ENCODE results near the gene CGB7. TPM values are rescaled to one million over a fixed set of nuclear protein-coding genes. Genes with fewer than 3 reads are reported as not detected.
A peak's percentile ranks its signal among the peaks of the same experiment; 100 is the strongest.

CGB7 gene
- total and polyA plus RNA-seq, 4 experiments from 2014 or later = not detected

GRCh38 chr19:49073514-49074378 is 16.2 kb upstream of the CGB7 start:
- Mint-ChIP-seq H3K4me3 (peak overlapping the region in 5 of 8 donors; percentile 8 to 82 (median 60)), H3K36me3 (no peaks in the 10 kb centered on the region), H3K9me3 (peaks cover 0 to 11% (median 3%) of the 10 kb centered on the region in 8 donors), H3K27ac (no peak overlapping the region), H3K27me3 (peaks cover 41 to 45% of the 10 kb centered on the region in 2 donors), H3K4me1 (peaks cover 6 to 19% (median 12%) of the 10 kb centered on the region in 4 donors)
- Histone ChIP-seq H3K9me3 (ENCODE audit: control insufficient read depth in 1 of 2, low read length in 2 of 2) (no peaks in the 10 kb centered on the region), H3K4me1 (ENCODE audit: insufficient read depth, low read length) (no peaks in the 10 kb centered on the region), H3K4me3 (ENCODE audit: low read length in 2 of 2) (no peak overlapping the region), H3K36me3 (ENCODE audit: insufficient read depth, low read length) (no peaks in the 10 kb centered on the region), H3K27ac (ENCODE audit: low read depth, low read length) (no peak overlapping the region), H3K27me3 (ENCODE audit: insufficient read depth, low read length) (peaks cover 9% of the 10 kb centered on the region)
- intact Hi-C loops (cut with micrococcal nuclease) = no loop called here
- DNase-seq = no peak
- ChIA-PET POLR2A (ENCODE audit: partially characterized antibody) (no interaction called here), CTCF (ENCODE audit: partially characterized antibody) (interaction anchor here (1.0 kb wide), 1 partner anchor 9 kb away, joined by 3 read pairs; no protein-coding TSS in a partner anchor)

DNA sequence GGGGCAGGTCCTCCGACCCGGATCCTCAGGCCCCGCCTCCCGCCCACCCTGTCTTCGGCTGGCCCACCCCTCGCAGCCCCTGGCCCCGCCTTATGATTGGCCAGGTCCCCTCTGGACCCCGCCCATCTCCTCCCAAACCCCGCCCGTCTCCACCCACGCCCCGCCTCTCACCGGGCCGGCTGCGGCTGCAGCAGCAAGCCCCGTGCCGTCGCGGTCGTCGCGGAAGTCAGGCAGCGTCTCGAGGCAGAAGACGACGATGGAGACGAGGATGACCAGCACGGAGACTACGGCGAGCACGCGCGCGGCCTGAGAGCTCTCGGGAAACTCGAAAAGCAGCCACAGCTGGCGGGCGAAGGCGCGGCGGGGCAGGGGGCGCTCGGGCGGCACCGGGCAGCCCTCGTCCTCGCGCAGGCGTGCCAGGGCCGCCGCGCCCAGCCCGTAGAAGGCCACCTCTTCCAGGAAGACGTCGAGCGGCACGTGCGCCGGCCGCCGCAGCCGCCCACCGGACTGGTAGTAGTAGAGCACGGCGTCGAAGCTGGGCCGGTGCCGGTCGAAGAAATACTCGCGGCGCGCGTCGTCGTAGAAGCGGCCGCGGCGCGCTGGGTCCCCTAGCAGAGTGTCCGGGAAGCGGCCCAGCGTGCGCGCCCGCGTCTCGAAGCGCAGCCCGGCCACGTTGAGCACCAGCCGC is 14.5 kb upstream of the CGB7 start:
- Mint-ChIP-seq H3K4me3 (peak overlapping the region in 1 of 8 donors; percentile 21), H3K27me3 (peaks cover 45 to 52% of the 10 kb centered on the region in 2 donors), H3K4me1 (peaks cover 6 to 19% (median 12%) of the 10 kb centered on the region in 4 donors), H3K9me3 (peaks cover 0 to 11% (median 3%) of the 10 kb centered on the region in 8 donors), H3K36me3 (no peaks in the 10 kb centered on the region), H3K27ac (peak overlapping the region in 2 of 7 donors; percentile 24 to 32)
- ChIA-PET POLR2A (ENCODE audit: partially characterized antibody) (no interaction called here), CTCF (ENCODE audit: partially characterized antibody) (no interaction called here)
- Histone ChIP-seq H3K4me1 (ENCODE audit: insufficient read depth, low read length) (no peaks in the 10 kb centered on the region), H3K27ac (ENCODE audit: low read depth, low read length) (no peak overlapping the region), H3K4me3 (ENCODE audit: low read length in 2 of 2) (no peak overlapping the region), H3K9me3 (ENCODE audit: control insufficient read depth in 1 of 2, low read length in 2 of 2) (no peaks in the 10 kb centered on the region), H3K27me3 (ENCODE audit: insufficient read depth, low read length) (peaks cover 9% of the 10 kb centered on the region), H3K36me3 (ENCODE audit: insufficient read depth, low read length) (no peaks in the 10 kb centered on the region)
- intact Hi-C loops (cut with micrococcal nuclease) = no loop called here
- DNase-seq = no peak

DNA sequence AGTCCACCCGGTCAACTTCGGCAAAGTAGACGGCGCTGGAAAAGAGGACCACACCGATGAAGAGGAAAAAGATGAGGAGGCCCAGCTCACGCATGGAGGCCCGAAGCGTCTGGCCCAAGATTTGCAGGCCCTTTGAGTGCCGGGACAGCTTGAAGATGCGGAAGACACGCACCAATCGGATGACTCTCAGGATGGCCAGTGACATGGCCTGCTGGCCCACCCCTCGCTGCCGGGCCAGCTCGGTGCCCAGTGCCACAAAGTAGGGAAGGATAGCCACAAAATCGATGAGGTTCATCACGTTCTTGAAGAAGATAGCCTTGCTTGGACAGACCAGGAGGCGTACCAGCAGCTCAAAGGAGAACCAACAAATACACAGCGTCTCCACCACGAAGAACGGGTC is 12.9 kb upstream of the CGB7 start:
- peaks cover 0 to 11% (median 3%) of the 10 kb centered on the region in 8 donors for H3K9me3 Mint-ChIP-seq
- CTCF ChIA-PET (ENCODE audit: partially characterized antibody) = interaction anchor here (1.0 to 1.7 kb wide), 3 partner anchors 14 to 77 kb away, joined by 3 to 4 read pairs (median 4); partner anchors contain the start of genes GYS1 and RUVBL2
- no peak overlapping the region for H3K27ac ChIP-seq (ENCODE audit: low read depth, low read length)
- H3K27me3 Mint-ChIP-seq = peaks cover 49 to 57% of the 10 kb centered on the region in 2 donors
- POLR2A ChIA-PET (ENCODE audit: partially characterized antibody) = no interaction called here
- intact Hi-C loops (cut with micrococcal nuclease) = no loop called here
- no peaks in the 10 kb centered on the region for H3K9me3 ChIP-seq (ENCODE audit: control insufficient read depth in 1 of 2, low read length in 2 of 2)
- peaks cover 9% of the 10 kb centered on the region for H3K27me3 ChIP-seq (ENCODE audit: insufficient read depth, low read length)
- DNase-seq = no peak
- H3K36me3 ChIP-seq (ENCODE audit: insufficient read depth, low read length) = no peaks in the 10 kb centered on the region
- H3K4me3 Mint-ChIP-seq = peak overlapping the region in 1 of 8 donors; percentile 28
- H3K4me1 Mint-ChIP-seq = peaks cover 6 to 20% (median 13%) of the 10 kb centered on the region in 4 donors
- H3K4me1 ChIP-seq (ENCODE audit: insufficient read depth, low read length) = no peaks in the 10 kb centered on the region
- H3K4me3 ChIP-seq (ENCODE audit: low read length in 2 of 2) = no peak overlapping the region
- no peaks in the 10 kb centered on the region for H3K36me3 Mint-ChIP-seq
- H3K27ac Mint-ChIP-seq = peak overlapping the region in 2 of 7 donors; percentile 24 to 47

DNA sequence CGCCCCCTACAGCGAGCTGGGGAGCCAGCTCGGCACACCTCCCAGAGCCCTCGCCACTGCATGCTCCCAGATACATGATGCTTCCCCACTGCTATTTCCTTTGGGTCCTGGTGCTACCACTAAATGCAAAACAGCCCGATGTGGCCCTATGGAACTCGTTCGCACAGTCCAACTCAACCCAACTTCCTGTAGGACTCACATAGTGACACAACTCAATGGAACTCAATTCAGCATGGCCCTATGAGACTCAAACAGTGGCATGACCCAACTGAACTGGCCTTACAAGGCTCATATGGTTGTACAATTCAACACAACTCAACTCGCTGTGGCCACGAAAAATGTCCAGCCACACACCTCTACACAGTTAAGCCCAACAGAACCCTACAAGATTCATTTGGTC is 11.5 kb upstream of the CGB7 start:
- Histone ChIP-seq H3K9me3 (ENCODE audit: control insufficient read depth in 1 of 2, low read length in 2 of 2) (no peaks in the 10 kb centered on the region), H3K4me3 (ENCODE audit: low read length in 2 of 2) (no peak overlapping the region), H3K4me1 (ENCODE audit: insufficient read depth, low read length) (no peaks in the 10 kb centered on the region), H3K36me3 (ENCODE audit: insufficient read depth, low read length) (no peaks in the 10 kb centered on the region), H3K27ac (ENCODE audit: low read depth, low read length) (no peak overlapping the region), H3K27me3 (ENCODE audit: insufficient read depth, low read length) (peaks cover 14% of the 10 kb centered on the region)
- H3K27ac Mint-ChIP-seq = no peak overlapping the region
- no peaks in the 10 kb centered on the region for H3K36me3 Mint-ChIP-seq
- CTCF ChIA-PET (ENCODE audit: partially characterized antibody) = interaction anchor here (1.7 kb wide), 1 partner anchor 13 kb away, joined by 4 read pairs; no protein-coding TSS in a partner anchor
- no peak for DNase-seq
- H3K9me3 Mint-ChIP-seq = peaks cover 0 to 11% (median 3%) of the 10 kb centered on the region in 8 donors
- POLR2A ChIA-PET (ENCODE audit: partially characterized antibody) = no interaction called here
- H3K4me3 Mint-ChIP-seq = no peak overlapping the region
- intact Hi-C loops (cut with micrococcal nuclease) = no loop called here
- peaks cover 5 to 20% (median 11%) of the 10 kb centered on the region in 4 donors for H3K4me1 Mint-ChIP-seq
- H3K27me3 Mint-ChIP-seq = peaks cover 42 to 51% of the 10 kb centered on the region in 2 donors

DNA sequence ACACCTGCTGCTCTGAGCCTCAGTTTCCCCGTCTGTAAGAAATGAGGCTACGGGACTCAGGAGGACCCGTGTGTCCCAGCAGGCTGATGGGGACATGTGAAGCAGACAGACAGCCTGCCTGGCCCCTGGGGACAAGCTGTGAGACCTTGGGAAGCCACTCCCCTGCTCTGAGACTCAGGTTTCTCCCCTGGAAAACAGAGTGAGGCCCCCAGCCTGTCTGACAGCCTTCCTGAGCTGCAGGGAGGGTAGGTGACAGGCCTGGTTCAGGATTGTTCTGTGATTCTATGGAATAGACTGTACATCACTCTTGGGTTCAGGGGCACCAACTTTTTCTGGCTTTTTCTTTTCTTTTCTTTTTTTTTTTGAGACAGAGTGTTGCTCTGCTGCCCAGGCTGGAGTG is 10.0 kb upstream of the CGB7 start:
- Mint-ChIP-seq H3K36me3 (no peaks in the 10 kb centered on the region), H3K9me3 (peaks cover 0 to 8% (median 3%) of the 10 kb centered on the region in 8 donors), H3K27me3 (peaks cover 32 to 40% of the 10 kb centered on the region in 2 donors), H3K4me3 (no peak overlapping the region), H3K4me1 (peaks cover 0 to 11% (median 2%) of the 10 kb centered on the region in 4 donors), H3K27ac (no peak overlapping the region)
- Histone ChIP-seq H3K4me1 (ENCODE audit: insufficient read depth, low read length) (no peaks in the 10 kb centered on the region), H3K27ac (ENCODE audit: low read depth, low read length) (no peak overlapping the region), H3K4me3 (ENCODE audit: low read length in 2 of 2) (no peak overlapping the region), H3K36me3 (ENCODE audit: insufficient read depth, low read length) (no peaks in the 10 kb centered on the region), H3K9me3 (ENCODE audit: control insufficient read depth in 1 of 2, low read length in 2 of 2) (no peaks in the 10 kb centered on the region), H3K27me3 (ENCODE audit: insufficient read depth, low read length) (peaks cover 7% of the 10 kb centered on the region)
- ChIA-PET CTCF (ENCODE audit: partially characterized antibody) (interaction anchor here (1.5 kb wide), 1 partner anchor 67 kb away, joined by 4 read pairs; no protein-coding TSS in a partner anchor), POLR2A (ENCODE audit: partially characterized antibody) (no interaction called here)
- no peak for DNase-seq
- intact Hi-C loops (cut with micrococcal nuclease) = no loop called here

- ChIA-PET CTCF (ENCODE audit: partially characterized antibody) (interaction anchor here (1.4 kb wide), 1 partner anchor 40 kb away, joined by 3 read pairs; no protein-coding TSS in a partner anchor), POLR2A (ENCODE audit: partially characterized antibody) (no interaction called here)
- no peak overlapping the region for H3K4me3 Mint-ChIP-seq
Measured at GRCh38 chr19:49065905-49066512, 8.5 kb upstream of the CGB7 start.

More at GRCh38 chr19:49065905-49066512, 8.5 kb upstream of the CGB7 start:
- Histone ChIP-seq H3K36me3 (ENCODE audit: insufficient read depth, low read length) (no peaks in the 10 kb centered on the region), H3K4me3 (ENCODE audit: low read length in 2 of 2) (no peak overlapping the region), H3K27me3 (ENCODE audit: insufficient read depth, low read length) (peaks cover 7% of the 10 kb centered on the region), H3K4me1 (ENCODE audit: insufficient read depth, low read length) (no peaks in the 10 kb centered on the region), H3K27ac (ENCODE audit: low read depth, low read length) (no peak overlapping the region), H3K9me3 (ENCODE audit: control insufficient read depth in 1 of 2, low read length in 2 of 2) (no peaks in the 10 kb centered on the region)
- no peak for DNase-seq
- Mint-ChIP-seq H3K27me3 (peaks cover 27 to 40% of the 10 kb centered on the region in 2 donors), H3K36me3 (no peaks in the 10 kb centered on the region), H3K9me3 (peaks cover 0 to 6% (median 3%) of the 10 kb centered on the region in 8 donors), H3K4me1 (peaks cover 0 to 11% (median 0%) of the 10 kb centered on the region in 4 donors), H3K27ac (no peak overlapping the region)
- intact Hi-C loops (cut with micrococcal nuclease) = no loop called here

Measured in CD4-positive, alpha-beta memory T cell (primary cell).